Activated B cell treated with CpG ODN at 0.5 μM for 24 hours (primary cell): ENCODE measurements around the gene SLC2A13. TPM values are rescaled to one million over a fixed set of nuclear protein-coding genes. Genes with fewer than 3 reads are reported as not detected.
A peak's percentile ranks its signal among the peaks of the same experiment; 100 is the strongest.

Source experiments
- ATAC-seq: fragments of 200-7000 bp; cut with Tn5 transposase; one replicate; pipeline ENCODE4 v1.10.0; 2021; ENCODE audit warnings: low read depth, mild to moderate bottlenecking, moderate library complexity
- CTCF ChIA-PET: fragments of 350-600 bp; sonication (Branson Sonifier 250); formaldehyde crosslinking; loops from one replicate; lab custom pipeline; 2021; ENCODE audit warnings: antibody characterized with exemption; lab: Charles Lee
- POLR2A ChIA-PET: fragments of 350-600 bp; sonication (Branson Sonifier 250); formaldehyde crosslinking; loops from one replicate; lab custom pipeline; 2021; ENCODE audit warnings: antibody characterized with exemption; lab: Charles Lee
- DNase-seq: peaks from one replicate; pipeline ENCODE4 v3.0.0; 2022
- H3K27ac Mint-ChIP-seq: one replicate; pipeline ENCODE4 v1.8.0; 2020; ENCODE audit warnings: mixed read lengths
- H3K27me3 Mint-ChIP-seq: one replicate; pipeline ENCODE4 v1.8.0; 2021; ENCODE audit warnings: mixed read lengths
- H3K36me3 Mint-ChIP-seq: one replicate; pipeline ENCODE4 v1.8.0; 2021; ENCODE audit warnings: low read depth, mixed read lengths
- H3K4me1 Mint-ChIP-seq: one replicate; pipeline ENCODE4 v1.8.0; 2021; ENCODE audit warnings: mixed read lengths
- H3K4me3 Mint-ChIP-seq: one replicate; pipeline ENCODE4 v1.8.0; 2020; ENCODE audit warnings: mild to moderate bottlenecking, mixed read lengths
- H3K9me3 Mint-ChIP-seq: one replicate; pipeline ENCODE4 v1.8.0; 2020; ENCODE audit warnings: mixed read lengths
- CTCF ChIP-seq: fragments of 200-600 bp; IDR thresholded peaks from one replicate; pipeline ENCODE4 v1.8.0; 2022; ENCODE audit warnings: antibody characterized with exemption, mild to moderate bottlenecking
- intact Hi-C: fragments of 100-400 bp; cut with micrococcal nuclease; formaldehyde crosslinking; loops from one replicate; pipeline ENCODE4 v1.15.1; 2024
- total RNA-seq: library from RNA; stranded (reverse); gene quantifications from 2 replicates; pipeline ENCODE4 v1.2.3, GENCODE V29; 2022

Gene SLC2A13
- total RNA-seq, 1 donor from 2014 or later: 17.9 TPM

GRCh38 chr12:39771456-39771855 is 334.4 kb downstream of the SLC2A13 start:
- Mint-ChIP-seq H3K27me3 (no peaks in the 10 kb centered on the region), H3K9me3 (no peaks in the 10 kb centered on the region), H3K36me3 (no peaks in the 10 kb centered on the region), H3K4me1 (no peaks in the 10 kb centered on the region), H3K27ac (no peak overlapping the region), H3K4me3 (no peak overlapping the region)
- intact Hi-C loops: no loop called here
- no peak for TF ChIP-seq CTCF
- POLR2A ChIA-PET: no interaction called here
- no peak for ATAC-seq
- DNase-seq: no peak
- CTCF ChIA-PET: no interaction called here

GRCh38 chr12:39764944-39765560 is 340.8 kb downstream of the SLC2A13 start:
- peak; percentile 37 for TF ChIP-seq CTCF
- Mint-ChIP-seq H3K4me1 (no peaks in the 10 kb centered on the region), H3K27ac (no peak overlapping the region), H3K4me3 (no peak overlapping the region), H3K36me3 (no peaks in the 10 kb centered on the region), H3K9me3 (no peaks in the 10 kb centered on the region), H3K27me3 (no peaks in the 10 kb centered on the region)
- CTCF ChIA-PET: interaction anchor here (2.6 kb wide), 1 partner anchor 226 kb away, joined by 9 read pairs; no protein-coding TSS in a partner anchor
- intact Hi-C loops: loop anchor here (1.0 to 5.0 kb wide), 4 partner anchors 178 to 547 kb away; no protein-coding TSS in a partner anchor
- peak; percentile 45 for ATAC-seq
- POLR2A ChIA-PET: no interaction called here
- DNase-seq: no peak

- no peaks in the 10 kb centered on the region for H3K27me3 Mint-ChIP-seq
- peaks cover 4% of the 10 kb centered on the region for H3K4me1 Mint-ChIP-seq
- ChIA-PET CTCF (no interaction called here), POLR2A (no interaction called here)
- TF ChIP-seq CTCF: no peak
- H3K9me3 Mint-ChIP-seq: no peaks in the 10 kb centered on the region
- H3K4me3 Mint-ChIP-seq: no peak overlapping the region
- H3K27ac Mint-ChIP-seq: no peak overlapping the region
- DNase-seq (no peak), ATAC-seq (no peak)
- H3K36me3 Mint-ChIP-seq: peaks cover 1% of the 10 kb centered on the region
- intact Hi-C loops: no loop called here
Observed at GRCh38 chr12:39763890-39764169, 342.1 kb downstream of the SLC2A13 start.

GRCh38 chr12:39763071-39763889 is 342.6 kb downstream of the SLC2A13 start:
- no peak overlapping the region for H3K27ac Mint-ChIP-seq
- no peak overlapping the region for H3K4me3 Mint-ChIP-seq
- POLR2A ChIA-PET: no interaction called here
- DNase-seq (no peak), ATAC-seq (no peak)
- H3K4me1 Mint-ChIP-seq: peaks cover 4% of the 10 kb centered on the region
- no peaks in the 10 kb centered on the region for H3K9me3 Mint-ChIP-seq
- CTCF ChIA-PET: interaction anchor here (1.0 kb wide), 1 partner anchor 228 kb away, joined by 3 read pairs; no protein-coding TSS in a partner anchor
- peaks cover 1% of the 10 kb centered on the region for H3K36me3 Mint-ChIP-seq
- H3K27me3 Mint-ChIP-seq: no peaks in the 10 kb centered on the region
- intact Hi-C loops: no loop called here
- no peak for TF ChIP-seq CTCF

GRCh38 chr12:39755478-39755877 is 350.4 kb downstream of the SLC2A13 start:
- ATAC-seq: no peak
- Mint-ChIP-seq H3K27ac (no peak overlapping the region), H3K4me1 (peaks cover 4% of the 10 kb centered on the region), H3K4me3 (no peak overlapping the region), H3K27me3 (no peaks in the 10 kb centered on the region), H3K9me3 (no peaks in the 10 kb centered on the region), H3K36me3 (peaks cover 1% of the 10 kb centered on the region)
- DNase-seq: no peak
- intact Hi-C loops: no loop called here
- ChIA-PET POLR2A (no interaction called here), CTCF (no interaction called here)
- TF ChIP-seq CTCF: no peak
